Measurements from ENCODE around the gene CLASP2. TPM values are rescaled to one million over a fixed set of nuclear protein-coding genes. Genes with fewer than 3 reads are reported as not detected.
A peak's percentile ranks its signal among the peaks of the same experiment; 100 is the strongest.
"Not testable (repeated sequence)": the region's sequence is repeated elsewhere in the genome, so short reads cannot be mapped to it uniquely, and the experiment has no call there.

Gene CLASP2
- total and polyA plus RNA-seq, 5 donors, result 15.8 to 77.1 (median 65.3) TPM

GRCh38 chr3:33658621-33658990 lies 59.4 kb downstream of the CLASP2 start:
- DNase-seq (no peak), ATAC-seq (no peak)
- H3K27ac ChIP-seq (ENCODE audit: low read length), result peak overlapping the region; percentile 82
- H3K4me3 ChIP-seq (ENCODE audit: low read length), result peak overlapping the region; percentile 87
- intact Hi-C loops (cut with DNase I), result loop anchor here in 3 of 4 donors (5.0 to 10.0 kb wide), 2 partner anchors 56 to 59 kb away; partner anchors contain the start of gene CLASP2 (in 3 of the 3)
- peaks cover 2% of the 10 kb centered on the region for H3K4me1 ChIP-seq (ENCODE audit: control insufficient read depth, insufficient read depth, low read length)
- H3K27me3 ChIP-seq (ENCODE audit: control insufficient read depth, insufficient read depth), result no peaks in the 10 kb centered on the region
- WGBS, result 2% methylated on average over 2 of the region's 2 CpGs
- no peaks in the 10 kb centered on the region for H3K9me3 ChIP-seq (ENCODE audit: control insufficient read depth, low read length)

GRCh38 chr3:33658039-33658438 lies 60.0 kb downstream of the CLASP2 start:
- Histone ChIP-seq H3K4me3 (ENCODE audit: low read length) (peak overlapping the region; percentile 87), H3K27ac (ENCODE audit: low read length) (no peak overlapping the region), H3K9me3 (ENCODE audit: control insufficient read depth, low read length) (no peaks in the 10 kb centered on the region), H3K27me3 (ENCODE audit: control insufficient read depth, insufficient read depth) (no peaks in the 10 kb centered on the region), H3K4me1 (ENCODE audit: control insufficient read depth, insufficient read depth, low read length) (peaks cover 2% of the 10 kb centered on the region)
- intact Hi-C loops (cut with DNase I), result loop anchor here in 3 of 4 donors (5.0 to 10.0 kb wide), 2 partner anchors 57 to 59 kb away; partner anchors contain the start of gene CLASP2 (in 3 of the 3)
- no peak for DNase-seq
- WGBS, result 54% methylated on average over 1 of the region's 1 CpG
- no peak for ATAC-seq

DNA sequence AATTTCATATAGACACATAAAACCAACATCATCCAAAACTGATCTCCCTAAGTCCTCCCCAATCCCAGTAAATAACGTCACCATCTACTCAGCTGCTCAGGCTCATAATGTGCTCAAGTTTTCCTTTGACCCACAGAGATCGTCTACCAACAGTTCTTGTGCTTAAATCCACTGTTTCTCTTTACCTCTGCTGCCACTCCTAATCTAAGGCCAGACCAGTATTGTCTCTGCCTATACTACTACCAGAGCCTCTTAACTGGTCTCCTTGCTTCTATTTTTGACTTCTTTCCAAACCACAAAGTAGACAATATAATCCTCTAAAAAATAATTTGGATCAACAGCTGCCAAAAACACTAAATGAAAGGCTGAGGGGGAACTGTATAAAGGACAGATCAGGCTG lies 65.3 kb downstream of the CLASP2 start:
- Histone ChIP-seq H3K27me3 (ENCODE audit: control insufficient read depth, insufficient read depth) (no peaks in the 10 kb centered on the region), H3K9me3 (ENCODE audit: control insufficient read depth, low read length) (no peaks in the 10 kb centered on the region), H3K27ac (ENCODE audit: low read length) (no peak overlapping the region), H3K4me3 (ENCODE audit: low read length) (no peak overlapping the region), H3K4me1 (ENCODE audit: control insufficient read depth, insufficient read depth, low read length) (no peaks in the 10 kb centered on the region)
- intact Hi-C loops (cut with DNase I), result loop anchor here in 2 of 4 donors (10.0 kb wide), 1 partner anchor 62 kb away; the partner anchor contains the start of gene CLASP2 (in 2 of the 2)
- ATAC-seq (no peak), DNase-seq (no peak)
- 74% methylated on average over 2 of the region's 2 CpGs for WGBS

GRCh38 chr3:33651101-33651500 lies 67.0 kb downstream of the CLASP2 start:
- not testable (repeated sequence) for H3K27ac ChIP-seq (ENCODE audit: low read length); H3K27me3 ChIP-seq (ENCODE audit: control insufficient read depth, insufficient read depth); ATAC-seq; H3K4me1 ChIP-seq (ENCODE audit: control insufficient read depth, insufficient read depth, low read length); H3K9me3 ChIP-seq (ENCODE audit: control insufficient read depth, low read length); H3K4me3 ChIP-seq (ENCODE audit: low read length); DNase-seq
- 95% methylated on average over 4 of the region's 4 CpGs for WGBS
- intact Hi-C loops (cut with DNase I), result loop anchor here in 2 of 4 donors (10.0 kb wide), 1 partner anchor 64 kb away; the partner anchor contains the start of gene CLASP2 (in 2 of the 2)

GRCh38 chr3:33650495-33650894 lies 67.6 kb downstream of the CLASP2 start:
- ATAC-seq (no peak), DNase-seq (no peak)
- Histone ChIP-seq H3K4me3 (ENCODE audit: low read length) (no peak overlapping the region), H3K27ac (ENCODE audit: low read length) (no peak overlapping the region), H3K4me1 (ENCODE audit: control insufficient read depth, insufficient read depth, low read length) (no peaks in the 10 kb centered on the region), H3K9me3 (ENCODE audit: control insufficient read depth, low read length) (no peaks in the 10 kb centered on the region), H3K27me3 (ENCODE audit: control insufficient read depth, insufficient read depth) (no peaks in the 10 kb centered on the region)
- intact Hi-C loops (cut with DNase I), result loop anchor here in 2 of 4 donors (10.0 kb wide), 1 partner anchor 64 kb away; the partner anchor contains the start of gene CLASP2 (in 2 of the 2)
- WGBS, result 74% methylated on average over 1 of the region's 1 CpG

- no peak overlapping the region for H3K4me3 ChIP-seq (ENCODE audit: low read length)
- intact Hi-C loops (cut with DNase I), result loop anchor here in 1 of 4 donors (5.0 kb wide), 1 partner anchor 69 kb away; the partner anchor contains the start of gene CLASP2
- H3K4me1 ChIP-seq (ENCODE audit: control insufficient read depth, insufficient read depth, low read length), result no peaks in the 10 kb centered on the region
- no peaks in the 10 kb centered on the region for H3K9me3 ChIP-seq (ENCODE audit: control insufficient read depth, low read length)
- DNase-seq (no peak), ATAC-seq (no peak)
- no peaks in the 10 kb centered on the region for H3K27me3 ChIP-seq (ENCODE audit: control insufficient read depth, insufficient read depth)
- WGBS, result 75% methylated on average over 1 of the region's 1 CpG
- H3K27ac ChIP-seq (ENCODE audit: low read length), result no peak overlapping the region
Observed at GRCh38 chr3:33648793-33649192, 69.3 kb downstream of the CLASP2 start.

DNA sequence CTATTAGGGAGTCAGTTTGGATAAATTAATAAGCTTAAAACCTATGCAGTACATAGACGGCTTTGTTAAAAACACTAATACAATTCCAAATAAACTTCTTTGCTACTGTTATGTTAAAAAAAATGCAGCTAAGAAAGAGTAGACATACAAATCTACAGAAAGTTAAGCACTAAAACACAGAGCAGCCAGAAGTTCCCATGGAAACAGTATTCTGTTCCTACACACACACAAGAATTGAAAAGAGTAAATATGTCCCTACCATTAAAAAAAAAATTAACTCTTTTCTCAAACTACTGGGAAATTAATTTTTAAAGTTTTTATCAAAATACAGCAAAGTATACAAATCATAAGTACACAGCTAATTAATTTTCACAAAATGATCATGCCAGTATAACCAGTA lies 71.6 kb downstream of the CLASP2 start:
- 78% methylated on average over 1 of the region's 1 CpG for WGBS
- ATAC-seq (no peak), DNase-seq (no peak)
- H3K27ac ChIP-seq (ENCODE audit: low read length), result no peak overlapping the region
- no peaks in the 10 kb centered on the region for H3K27me3 ChIP-seq (ENCODE audit: control insufficient read depth, insufficient read depth)
- H3K9me3 ChIP-seq (ENCODE audit: control insufficient read depth, low read length), result no peaks in the 10 kb centered on the region
- H3K4me1 ChIP-seq (ENCODE audit: control insufficient read depth, insufficient read depth, low read length), result no peaks in the 10 kb centered on the region
- no peak overlapping the region for H3K4me3 ChIP-seq (ENCODE audit: low read length)
- intact Hi-C loops (cut with DNase I), result loop anchor here in 1 of 4 donors (5.0 kb wide), 1 partner anchor 71 kb away; the partner anchor contains the start of gene CLASP2

GRCh38 chr3:33645060-33645647 lies 72.9 kb downstream of the CLASP2 start:
- intact Hi-C loops (cut with DNase I), result loop anchor here in 1 of 4 donors (5.0 kb wide), 1 partner anchor 72 kb away; the partner anchor contains the start of gene CLASP2
- ATAC-seq (peak; percentile 64 to 78), DNase-seq (no peak)
- Histone ChIP-seq H3K27ac (ENCODE audit: low read length) (no peak overlapping the region), H3K4me3 (ENCODE audit: low read length) (peak overlapping the region; percentile 70), H3K27me3 (ENCODE audit: control insufficient read depth, insufficient read depth) (no peaks in the 10 kb centered on the region), H3K9me3 (ENCODE audit: control insufficient read depth, low read length) (no peaks in the 10 kb centered on the region), H3K4me1 (ENCODE audit: control insufficient read depth, insufficient read depth, low read length) (no peaks in the 10 kb centered on the region)
- 44% methylated on average over 5 of the region's 5 CpGs for WGBS

DNA sequence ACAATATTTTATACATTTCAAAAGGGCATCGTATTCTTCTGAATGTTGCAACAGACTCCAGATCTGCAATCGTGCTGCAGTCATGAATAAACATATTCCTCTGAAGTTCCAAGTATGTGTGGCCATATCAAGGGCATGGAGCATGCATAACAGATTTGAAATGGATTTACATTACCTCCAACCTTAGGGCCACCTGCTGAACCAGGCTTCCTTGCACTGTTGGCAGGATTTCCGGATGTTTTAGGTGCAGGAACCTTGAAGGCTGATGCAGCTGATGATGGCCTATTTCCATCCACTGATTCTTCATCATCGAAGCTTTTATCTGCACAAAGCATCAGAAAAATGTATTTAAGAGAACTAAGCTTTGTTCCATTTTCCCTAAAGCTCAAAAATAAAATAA lies 73.5 kb downstream of the CLASP2 start:
- Histone ChIP-seq H3K27me3 (ENCODE audit: control insufficient read depth, insufficient read depth) (no peaks in the 10 kb centered on the region), H3K4me3 (ENCODE audit: low read length) (no peak overlapping the region), H3K9me3 (ENCODE audit: control insufficient read depth, low read length) (no peaks in the 10 kb centered on the region), H3K4me1 (ENCODE audit: control insufficient read depth, insufficient read depth, low read length) (no peaks in the 10 kb centered on the region), H3K27ac (ENCODE audit: low read length) (no peak overlapping the region)
- DNase-seq (no peak), ATAC-seq (no peak)
- intact Hi-C loops (cut with DNase I), result no loop called here
- whole genome bisulfite sequencing, result 78% methylated on average over 4 of the region's 4 CpGs

- no peak for ATAC-seq
Observed at GRCh38 chr3:33642806-33643205, 75.2 kb downstream of the CLASP2 start.

GRCh38 chr3:33639889-33640288 lies 78.2 kb downstream of the CLASP2 start:
- no peaks in the 10 kb centered on the region for H3K9me3 ChIP-seq (ENCODE audit: control insufficient read depth, low read length)
- H3K27ac ChIP-seq (ENCODE audit: low read length), result no peak overlapping the region
- no peaks in the 10 kb centered on the region for H3K4me1 ChIP-seq (ENCODE audit: control insufficient read depth, insufficient read depth, low read length)
- no peak for DNase-seq
- H3K4me3 ChIP-seq (ENCODE audit: low read length), result no peak overlapping the region
- 85% methylated on average over 2 of the region's 2 CpGs for WGBS
- intact Hi-C loops (cut with DNase I), result loop anchor here (5.0 kb wide), 3 partner anchors 77 to 147 kb away; partner anchors contain the start of gene CLASP2 (in 1 of the 4)
- no peak for ATAC-seq
- H3K27me3 ChIP-seq (ENCODE audit: control insufficient read depth, insufficient read depth), result no peaks in the 10 kb centered on the region

More at GRCh38 chr3:33642806-33643205, 75.2 kb downstream of the CLASP2 start:
- intact Hi-C loops (cut with DNase I), result no loop called here
- WGBS, result 86% methylated on average over 2 of the region's 2 CpGs
- Histone ChIP-seq H3K27me3 (ENCODE audit: control insufficient read depth, insufficient read depth) (no peaks in the 10 kb centered on the region), H3K4me3 (ENCODE audit: low read length) (no peak overlapping the region), H3K9me3 (ENCODE audit: control insufficient read depth, low read length) (no peaks in the 10 kb centered on the region), H3K4me1 (ENCODE audit: control insufficient read depth, insufficient read depth, low read length) (no peaks in the 10 kb centered on the region), H3K27ac (ENCODE audit: low read length) (no peak overlapping the region)
- no peak for DNase-seq

Data from right cardiac atrium (tissue), 5 donors.